GM12892 (cell line): ENCODE results near the gene HSPH1.

Experiments used
- DNase-seq: peaks from one replicate; pipeline ENCODE4 v3.0.0; 2011; ENCODE audit not compliant: insufficient read length
- FAIRE-seq: peaks from 2 replicates; lab custom pipeline; 2011; peaks lifted over from hg19 to GRCh38; lab: Jason Lieb, UNC
- POLR2A ChIP-seq: IDR thresholded peaks from 2 replicates; pipeline ENCODE4 v1.6.1; 2011; ENCODE audit warnings: low read depth, low read length, control low read depth
- POLR2AphosphoS5 ChIP-seq: IDR thresholded peaks from 2 replicates; pipeline ENCODE4 v1.6.1; 2011; ENCODE audit warnings: low read depth, low read length, control low read depth
- TAF1 ChIP-seq: IDR thresholded peaks from 2 replicates; pipeline ENCODE4 v1.6.1; 2011; ENCODE audit warnings: low read depth, mild to moderate bottlenecking, control low read depth, low read length, borderline replicate concordance

Gene HSPH1

DNA sequence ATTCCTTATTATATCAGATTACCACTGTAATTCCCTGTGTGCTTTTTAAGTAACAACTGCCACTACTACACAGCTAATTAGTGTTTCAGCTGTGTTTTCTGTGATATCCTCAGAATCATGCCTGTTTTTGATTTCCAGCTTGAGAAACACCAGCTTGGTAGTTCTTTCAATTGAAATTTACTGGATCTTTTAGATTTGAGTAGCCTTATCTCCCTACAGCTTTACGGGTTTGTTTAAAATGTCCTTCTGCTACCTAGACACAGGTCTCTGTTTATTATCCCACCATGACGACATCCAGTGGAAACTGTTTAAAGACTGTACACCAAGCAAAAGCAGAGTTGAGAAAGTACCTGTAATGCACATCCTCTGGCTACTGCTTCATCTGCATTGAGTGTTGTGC lies 12.1 kb downstream of the HSPH1 start:
- FAIRE-seq (no peak), DNase-seq (no peak)
- no peak for TF ChIP-seq POLR2AphosphoS5
- no peak for TF ChIP-seq TAF1
- no peak for TF ChIP-seq POLR2A

DNA sequence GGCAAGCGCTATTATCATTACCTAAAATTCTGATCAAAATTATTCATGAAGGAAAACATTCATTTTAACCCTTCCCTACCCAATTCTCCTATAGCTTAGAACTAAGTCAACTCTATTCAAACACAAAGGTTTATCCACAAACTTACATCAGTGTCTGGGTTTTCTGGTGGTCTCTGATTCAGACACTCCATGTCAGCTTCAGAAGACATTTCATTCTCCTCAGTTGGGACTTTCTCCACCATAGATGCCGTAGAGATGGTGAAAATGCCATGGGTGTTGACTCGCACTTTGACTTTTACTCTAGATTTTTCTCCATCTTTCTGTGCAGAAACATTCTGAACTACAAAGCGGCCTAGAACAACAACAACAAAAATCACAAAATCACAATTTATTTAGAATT lies 16.3 kb downstream of the HSPH1 start:
- no peak for FAIRE-seq
- no peak for DNase-seq
- no peak for TF ChIP-seq POLR2A
- no peak for TF ChIP-seq POLR2AphosphoS5
- TF ChIP-seq TAF1: no peak

DNA sequence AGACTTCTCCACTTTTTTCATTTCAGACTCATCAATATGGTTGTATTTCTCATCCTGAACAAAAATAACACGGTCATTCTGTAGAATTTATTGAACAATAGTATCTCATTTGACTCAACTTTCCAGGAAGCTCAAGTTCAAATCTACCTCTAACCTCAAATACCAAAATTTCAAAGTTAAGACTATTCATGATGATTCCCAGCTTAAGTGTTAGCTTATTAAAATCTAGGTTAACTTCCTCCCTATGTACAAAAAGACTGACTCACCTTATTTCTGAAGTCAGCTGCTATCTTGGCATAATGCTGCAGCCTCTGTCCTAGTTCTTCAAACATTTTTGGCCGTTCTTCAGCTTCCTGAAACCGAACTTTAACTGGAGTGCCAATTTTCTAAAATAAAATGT lies 23.2 kb downstream of the HSPH1 start:
- TF ChIP-seq POLR2AphosphoS5 (no peak), POLR2A (no peak), TAF1 (no peak)
- FAIRE-seq: no peak
- DNase-seq: no peak

DNA sequence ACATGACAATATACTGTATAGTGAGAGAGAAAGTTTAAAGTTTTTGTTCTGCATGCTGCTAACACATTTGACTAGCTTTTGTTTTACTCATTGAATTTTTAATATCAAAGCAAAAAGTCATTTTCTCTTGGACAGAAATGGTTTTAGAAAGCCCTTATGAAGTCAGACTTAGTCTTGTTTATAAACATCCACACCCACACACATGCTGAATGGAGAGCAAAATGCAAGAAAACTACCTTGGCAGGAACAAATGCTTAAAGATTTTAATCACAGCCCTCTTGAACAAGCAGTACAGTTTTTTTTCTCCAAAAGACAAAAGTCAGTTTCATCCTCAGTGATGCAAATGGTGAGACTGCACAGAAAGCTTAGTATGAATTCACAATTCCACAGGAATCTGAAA lies 25.0 kb downstream of the HSPH1 start:
- DNase-seq (no peak), FAIRE-seq (no peak)
- no peak for TF ChIP-seq TAF1
- no peak for TF ChIP-seq POLR2AphosphoS5
- TF ChIP-seq POLR2A: no peak

DNA sequence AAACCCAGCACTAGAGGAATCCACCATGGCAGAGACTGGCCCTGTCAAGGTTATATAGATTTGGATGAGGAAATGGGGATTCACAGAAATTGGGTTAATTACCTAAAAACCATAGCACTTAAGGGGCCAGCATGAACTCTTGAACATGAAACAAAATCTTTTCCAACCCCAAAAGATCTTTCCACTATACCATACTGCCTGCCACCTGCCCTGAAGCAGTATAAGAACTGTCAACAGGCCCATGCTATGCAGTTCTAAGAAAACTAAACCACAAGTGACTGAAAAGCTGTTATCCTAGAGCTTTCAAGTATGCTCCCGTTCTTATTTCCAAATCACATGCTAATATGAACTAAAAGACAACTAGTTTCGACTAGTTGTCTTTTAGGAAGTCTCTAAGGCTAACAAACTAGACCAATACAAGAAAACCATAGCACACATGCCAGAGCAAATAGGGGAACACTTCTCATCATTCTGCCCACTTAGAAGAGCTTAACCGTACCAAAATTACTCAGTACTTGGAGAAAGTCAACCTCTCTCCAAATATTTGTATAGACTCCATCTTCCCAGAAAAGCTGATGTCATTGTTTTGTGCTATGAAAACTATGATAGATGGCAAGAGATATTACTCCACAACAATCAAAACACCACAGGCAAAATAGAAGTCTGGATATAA lies 27.5 kb downstream of the HSPH1 start:
- no peak for TF ChIP-seq TAF1
- no peak for TF ChIP-seq POLR2AphosphoS5
- TF ChIP-seq POLR2A: no peak
- DNase-seq (no peak), FAIRE-seq (no peak)

DNA sequence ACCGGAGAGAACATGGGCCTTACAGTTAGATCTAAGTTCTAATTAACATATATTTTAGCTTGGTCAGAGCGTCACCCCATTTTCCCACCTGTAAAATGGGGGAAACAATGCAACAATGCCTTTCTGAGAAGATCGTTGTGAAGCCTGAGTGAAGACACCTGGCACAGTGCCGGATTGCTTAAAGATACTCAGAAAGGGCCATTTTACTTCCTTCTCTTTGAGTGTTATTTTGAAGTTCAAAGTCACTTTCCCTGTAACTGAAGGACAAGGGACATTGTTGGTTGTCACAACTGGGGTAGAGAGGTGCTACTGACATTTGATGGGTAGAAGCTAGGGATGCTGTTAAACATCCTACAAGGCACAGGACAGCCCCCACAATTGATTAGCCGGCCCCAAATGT lies 28.1 kb downstream of the HSPH1 start:
- DNase-seq (no peak), FAIRE-seq (no peak)
- TF ChIP-seq TAF1 (no peak), POLR2AphosphoS5 (no peak), POLR2A (no peak)

DNA sequence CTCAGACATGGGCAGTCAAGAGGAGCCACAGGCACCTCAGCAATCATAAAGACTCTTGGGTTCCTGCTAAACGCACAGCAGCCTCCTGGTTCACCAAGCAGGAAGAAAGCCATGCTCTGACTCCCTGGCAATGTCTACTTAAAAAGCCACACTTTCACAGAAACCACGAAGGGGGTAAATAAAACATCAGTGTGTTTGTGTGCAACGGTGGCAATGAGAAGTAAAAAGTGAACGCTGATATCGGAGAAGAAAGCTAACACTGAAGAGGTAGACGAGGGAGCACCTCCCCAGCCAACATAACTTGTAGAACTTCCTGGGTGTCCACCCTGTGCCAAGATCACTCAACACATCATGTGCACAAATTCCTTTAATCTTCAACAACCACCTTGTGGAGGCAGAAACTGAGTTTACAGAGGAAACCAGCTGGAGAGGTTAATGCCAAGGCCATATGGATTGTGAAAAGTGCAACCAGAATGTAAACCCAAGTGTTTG lies 30.2 kb downstream of the HSPH1 start:
- DNase-seq (no peak), FAIRE-seq (no peak)
- no peak for TF ChIP-seq TAF1
- TF ChIP-seq POLR2AphosphoS5: no peak
- TF ChIP-seq POLR2A: no peak

DNA sequence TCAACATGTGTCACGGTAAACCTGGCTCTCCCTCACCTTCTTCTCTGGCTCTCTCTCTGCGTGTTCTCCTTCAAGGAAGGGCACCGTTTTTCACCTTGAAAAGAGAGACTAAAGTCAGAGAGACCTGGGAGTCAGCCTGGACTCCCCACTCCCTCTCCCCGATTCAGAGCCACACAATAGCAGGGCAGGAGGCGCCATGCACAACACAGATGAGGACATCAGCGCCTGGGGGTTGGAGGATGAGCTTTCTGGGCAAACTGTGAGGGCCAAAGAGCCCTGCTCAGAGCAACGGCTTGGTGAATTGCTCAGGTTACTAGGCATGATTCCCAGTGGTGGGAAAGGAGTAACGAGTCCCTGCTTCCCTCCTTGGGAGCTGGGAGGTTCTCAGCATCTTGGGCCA lies 32.3 kb downstream of the HSPH1 start:
- no peak for TF ChIP-seq TAF1
- TF ChIP-seq POLR2AphosphoS5: no peak
- TF ChIP-seq POLR2A: no peak
- no peak for FAIRE-seq
- no peak for DNase-seq

DNA sequence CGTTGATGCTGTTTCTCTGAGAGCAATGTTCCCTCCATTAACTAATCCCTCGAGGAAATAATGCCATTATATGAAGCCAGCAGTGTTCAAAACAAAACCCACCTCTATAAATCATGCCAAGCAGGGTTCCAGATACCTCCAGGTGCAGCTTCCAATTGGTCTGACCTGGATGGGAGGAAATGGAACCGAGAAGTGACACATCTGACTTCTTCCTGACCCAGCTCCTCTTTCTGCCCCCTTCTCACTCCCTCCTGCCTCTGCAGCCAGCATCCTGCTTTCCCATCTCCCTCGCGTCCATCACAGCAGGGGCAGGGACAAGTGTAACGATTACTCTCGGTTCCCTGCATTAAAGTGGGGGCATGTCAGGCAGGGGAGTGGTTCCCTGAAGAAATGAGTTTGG lies 37.5 kb downstream of the HSPH1 start:
- DNase-seq (no peak), FAIRE-seq (no peak)
- no peak for TF ChIP-seq POLR2AphosphoS5
- no peak for TF ChIP-seq POLR2A
- no peak for TF ChIP-seq TAF1

DNA sequence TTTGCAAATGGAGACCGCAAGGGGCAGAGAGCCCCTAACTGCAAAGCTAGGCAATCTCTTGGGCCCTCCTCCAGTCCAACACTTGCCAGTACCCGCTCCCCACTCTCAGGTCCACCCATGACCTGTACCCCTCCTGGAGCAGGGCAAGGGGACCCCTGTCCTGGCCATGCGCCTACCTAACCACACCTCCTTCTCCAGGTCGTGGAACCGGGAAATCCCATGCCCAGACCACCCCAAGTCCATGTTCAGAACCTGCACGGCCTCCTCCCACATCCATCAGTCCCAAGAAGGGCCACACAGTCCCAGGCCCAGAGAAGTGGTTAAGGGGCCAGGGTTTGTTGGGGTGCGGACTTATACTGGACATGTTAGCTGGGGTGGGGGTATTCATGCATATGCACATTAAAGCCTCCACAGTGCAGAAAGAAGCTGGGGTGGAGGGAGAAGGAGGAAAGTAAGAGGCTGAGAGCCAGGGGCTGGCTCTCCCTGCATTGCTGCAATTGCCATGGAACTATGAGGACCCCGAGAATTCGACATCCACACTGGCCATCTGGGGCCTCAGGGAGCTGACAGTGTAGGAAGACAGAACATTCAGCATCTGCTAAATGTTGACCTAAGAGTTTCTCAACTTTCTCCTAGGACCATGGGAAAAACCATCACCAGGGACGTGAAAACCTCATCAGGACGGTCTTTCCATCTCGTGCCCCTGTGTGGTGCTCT lies 39.0 kb downstream of the HSPH1 start:
- TF ChIP-seq TAF1: no peak
- TF ChIP-seq POLR2A: no peak
- TF ChIP-seq POLR2AphosphoS5: no peak
- FAIRE-seq: no peak

DNA sequence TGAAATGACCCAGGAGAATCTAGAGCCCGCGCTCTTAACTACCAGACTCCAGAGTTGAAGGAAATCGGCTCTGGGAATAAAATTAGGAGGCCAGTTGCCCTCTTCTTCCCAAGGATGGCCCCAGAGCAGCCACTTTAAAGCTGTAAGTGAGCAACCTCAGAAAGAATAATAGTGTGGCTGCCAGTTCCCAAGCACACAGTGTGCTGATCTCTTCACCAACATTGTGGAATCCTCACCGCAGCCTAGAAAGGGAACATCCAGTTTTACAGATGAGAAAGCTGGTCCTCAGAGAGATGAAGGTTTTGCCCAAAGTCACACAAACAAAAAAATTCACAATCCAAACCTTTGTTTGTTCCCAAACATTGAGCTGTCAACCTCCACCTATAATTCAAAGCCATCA lies 39.6 kb downstream of the HSPH1 start:
- FAIRE-seq (no peak), DNase-seq (no peak)
- TF ChIP-seq POLR2A (no peak), TAF1 (no peak), POLR2AphosphoS5 (no peak)

More for the DNA sequence above, 39.0 kb downstream of the HSPH1 start:
- no peak for DNase-seq
